HFFc6 (cell line): ENCODE results near the gene EPN2. TPM values are rescaled to one million over a fixed set of nuclear protein-coding genes. Genes with fewer than 3 reads are reported as not detected.

Source experiments
- DNase-seq: peaks from one replicate; pipeline ENCODE4 v3.0.0-alpha.2; 2018
- H3K27ac Mint-ChIP-seq: 2 replicates; pipeline ENCODE4 v1.8.0; 2020; ENCODE audit warnings: mild to moderate bottlenecking, mixed read lengths
- H3K27me3 Mint-ChIP-seq: 2 replicates; pipeline ENCODE4 v1.8.0; 2021; ENCODE audit warnings: mild to moderate bottlenecking, moderate library complexity, mixed read lengths; ENCODE audit not compliant: insufficient read depth
- H3K36me3 Mint-ChIP-seq: 2 replicates; pipeline ENCODE4 v1.8.0; 2021; ENCODE audit warnings: low read depth, mixed read lengths
- H3K4me1 Mint-ChIP-seq: 2 replicates; pipeline ENCODE4 v1.8.0; 2020; ENCODE audit warnings: low read depth, mixed read lengths
- H3K4me3 Mint-ChIP-seq: 2 replicates; pipeline ENCODE4 v1.8.0; 2020; ENCODE audit warnings: mild to moderate bottlenecking, moderate library complexity, mixed read lengths
- H3K9me3 Mint-ChIP-seq: 2 replicates; pipeline ENCODE4 v1.8.0; 2020; ENCODE audit warnings: mild to moderate bottlenecking, mixed read lengths
- total RNA-seq, 6 experiments: library from RNA; stranded (reverse); fragmentation: NEBNext Ultra II Directional; extraction: Animal tissue kit (Norgen Biotek cat#: 25700); gene quantifications; 2 replicates in 1 of 6; 3 replicates in 5 of 6; pipeline ENCODE4 v1.2.3, GENCODE V29; 2021
- TF ChIP-seq, protein P1 (sequence below): fragments of 200-600 bp; sonication (generic); IDR thresholded peaks from 2 replicates; pipeline ENCODE4 v1.5.0; 2021; ENCODE audit warnings: antibody characterized with exemption, mild to moderate bottlenecking

EPN2 gene
- total RNA-seq, 6 experiments from 2014 or later, result 40.1 to 47.4 (median 42.7) TPM

DNA sequence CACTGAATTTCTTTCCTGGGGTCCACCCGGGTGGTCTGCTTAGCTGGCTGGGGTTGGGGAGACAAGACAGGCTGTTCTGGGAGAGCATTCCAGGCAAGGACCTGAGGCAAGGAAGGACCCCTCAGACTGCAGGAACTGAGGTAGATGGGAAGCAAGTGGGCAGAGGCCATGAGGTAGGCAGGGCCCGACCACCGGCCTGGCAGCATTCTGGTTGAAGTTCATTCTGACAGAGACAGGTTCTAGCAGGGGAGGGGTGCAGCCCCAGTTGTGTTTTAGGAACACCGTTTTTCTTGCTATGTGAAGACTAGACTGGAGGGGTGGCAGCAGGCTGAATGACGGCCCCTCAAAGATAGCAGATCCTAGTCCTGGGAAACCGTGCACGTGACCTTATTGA is 107.9 kb downstream of the EPN2 start:
- no peak overlapping the region for H3K4me3 Mint-ChIP-seq
- H3K36me3 Mint-ChIP-seq, result no peaks in the 10 kb centered on the region
- H3K9me3 Mint-ChIP-seq, result no peaks in the 10 kb centered on the region
- TF ChIP-seq, protein P1, sequence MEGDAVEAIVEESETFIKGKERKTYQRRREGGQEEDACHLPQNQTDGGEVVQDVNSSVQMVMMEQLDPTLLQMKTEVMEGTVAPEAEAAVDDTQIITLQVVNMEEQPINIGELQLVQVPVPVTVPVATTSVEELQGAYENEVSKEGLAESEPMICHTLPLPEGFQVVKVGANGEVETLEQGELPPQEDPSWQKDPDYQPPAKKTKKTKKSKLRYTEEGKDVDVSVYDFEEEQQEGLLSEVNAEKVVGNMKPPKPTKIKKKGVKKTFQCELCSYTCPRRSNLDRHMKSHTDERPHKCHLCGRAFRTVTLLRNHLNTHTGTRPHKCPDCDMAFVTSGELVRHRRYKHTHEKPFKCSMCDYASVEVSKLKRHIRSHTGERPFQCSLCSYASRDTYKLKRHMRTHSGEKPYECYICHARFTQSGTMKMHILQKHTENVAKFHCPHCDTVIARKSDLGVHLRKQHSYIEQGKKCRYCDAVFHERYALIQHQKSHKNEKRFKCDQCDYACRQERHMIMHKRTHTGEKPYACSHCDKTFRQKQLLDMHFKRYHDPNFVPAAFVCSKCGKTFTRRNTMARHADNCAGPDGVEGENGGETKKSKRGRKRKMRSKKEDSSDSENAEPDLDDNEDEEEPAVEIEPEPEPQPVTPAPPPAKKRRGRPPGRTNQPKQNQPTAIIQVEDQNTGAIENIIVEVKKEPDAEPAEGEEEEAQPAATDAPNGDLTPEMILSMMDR, result no peak
- DNase-seq, result no peak
- peaks cover 41% of the 10 kb centered on the region for H3K4me1 Mint-ChIP-seq
- peaks cover 2% of the 10 kb centered on the region; the same call in 1 of the 2 replicates for H3K27me3 Mint-ChIP-seq
- no peak overlapping the region for H3K27ac Mint-ChIP-seq

DNA sequence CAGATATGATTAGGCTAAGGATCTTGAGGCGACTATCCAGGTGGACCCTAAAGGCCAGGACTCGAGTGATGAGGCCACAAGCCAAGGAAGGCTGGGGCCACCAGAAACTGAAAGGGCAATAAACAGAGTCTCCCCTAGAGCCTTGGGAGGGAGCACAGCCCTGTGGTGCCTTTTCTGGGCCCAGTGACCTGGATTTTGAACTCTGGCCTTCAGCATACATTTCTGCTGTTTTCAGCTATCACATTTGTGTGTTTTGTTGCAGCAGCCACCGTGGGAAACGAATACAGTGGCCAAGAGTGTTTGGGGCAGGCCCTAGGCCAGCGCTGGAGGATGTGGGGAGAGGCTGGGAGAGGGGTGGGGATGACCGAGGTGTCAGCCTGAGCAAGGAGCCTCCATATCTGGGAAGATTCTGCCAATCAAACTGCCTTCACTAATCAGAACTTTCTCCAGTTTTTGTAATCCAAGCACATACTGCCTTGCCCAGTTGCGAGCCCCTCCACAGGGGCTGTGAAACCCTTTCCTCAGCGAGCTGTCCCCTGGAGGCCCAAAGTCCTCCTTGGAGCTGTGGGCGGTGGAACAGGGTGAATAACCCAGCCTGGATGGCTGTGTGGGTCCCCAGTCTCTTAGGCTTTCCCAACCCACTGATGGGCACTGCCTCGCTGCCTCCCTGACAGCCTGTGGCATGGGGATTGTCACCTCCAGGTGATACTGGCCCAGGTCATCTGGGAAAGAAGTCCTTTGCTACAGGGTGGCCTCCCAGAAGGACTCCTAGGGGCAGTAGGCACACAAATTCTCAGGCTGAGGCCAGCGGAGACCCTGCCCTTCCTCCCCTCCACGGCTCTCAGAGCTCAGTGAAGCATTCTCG is 108.6 kb downstream of the EPN2 start:
- no peaks in the 10 kb centered on the region for H3K9me3 Mint-ChIP-seq

DNA sequence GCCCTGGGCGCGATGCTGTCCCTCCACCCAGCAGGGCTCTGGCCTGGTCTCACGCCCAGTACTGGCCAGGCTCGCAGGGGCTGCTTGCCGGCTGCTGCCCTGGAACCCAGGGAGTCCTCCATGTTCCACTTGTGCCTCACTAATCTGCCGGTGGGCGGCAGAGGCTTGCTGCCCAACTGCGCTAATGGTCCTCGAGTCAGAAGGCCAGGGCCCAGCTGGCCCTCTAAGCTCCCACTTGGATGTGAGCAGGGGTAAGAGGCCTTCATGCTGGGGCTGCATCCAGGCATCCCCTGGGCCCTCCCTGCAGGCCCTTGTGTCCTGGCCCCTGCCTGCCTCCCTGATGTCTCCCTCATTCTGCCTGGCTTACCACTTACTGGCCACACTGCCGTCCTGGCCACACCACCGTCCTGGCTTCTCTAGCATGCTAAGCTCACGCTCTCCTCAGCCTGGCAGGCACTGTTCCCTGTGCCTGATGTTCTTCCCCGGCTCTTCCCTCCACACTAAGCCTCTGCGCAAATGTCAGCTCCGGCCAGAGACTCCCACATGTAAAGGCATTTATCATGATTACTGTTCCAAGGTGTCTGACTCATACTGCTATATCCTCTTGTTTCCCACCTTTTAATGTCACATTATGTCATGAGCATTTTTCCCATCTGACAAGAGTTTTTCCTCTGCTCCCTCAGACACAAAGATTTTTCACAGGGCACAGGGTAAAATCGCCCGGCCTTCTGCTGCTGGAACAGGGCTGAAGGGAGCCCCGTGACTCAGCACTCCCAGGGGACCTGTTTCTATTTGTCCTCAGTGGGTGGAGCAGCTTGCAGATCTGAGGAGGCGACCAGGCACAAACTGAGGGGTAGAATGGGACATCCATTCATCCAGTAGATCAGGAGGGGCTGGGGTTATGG is 109.4 kb downstream of the EPN2 start:
- H3K4me3 Mint-ChIP-seq, result peak overlapping the region; percentile 54
- peak; percentile 81 for DNase-seq
- H3K27ac Mint-ChIP-seq, result peak overlapping the region; percentile 92
- TF ChIP-seq, protein P1, result no peak
- H3K27me3 Mint-ChIP-seq, result peaks cover 2% of the 10 kb centered on the region; the same call in 1 of the 2 replicates
- H3K4me1 Mint-ChIP-seq, result peaks cover 34% of the 10 kb centered on the region
- H3K36me3 Mint-ChIP-seq, result no peaks in the 10 kb centered on the region
- H3K9me3 Mint-ChIP-seq, result no peaks in the 10 kb centered on the region

More for the DNA sequence above, 108.6 kb downstream of the EPN2 start:
- Mint-ChIP-seq H3K4me3 (no peak overlapping the region), H3K27ac (peak overlapping the region; percentile 92; the same call in 1 of the 2 replicates), H3K36me3 (no peaks in the 10 kb centered on the region), H3K27me3 (peaks cover 2% of the 10 kb centered on the region; the same call in 1 of the 2 replicates), H3K4me1 (peaks cover 41% of the 10 kb centered on the region)
- no peak for DNase-seq
- TF ChIP-seq, protein P1, result no peak

DNA sequence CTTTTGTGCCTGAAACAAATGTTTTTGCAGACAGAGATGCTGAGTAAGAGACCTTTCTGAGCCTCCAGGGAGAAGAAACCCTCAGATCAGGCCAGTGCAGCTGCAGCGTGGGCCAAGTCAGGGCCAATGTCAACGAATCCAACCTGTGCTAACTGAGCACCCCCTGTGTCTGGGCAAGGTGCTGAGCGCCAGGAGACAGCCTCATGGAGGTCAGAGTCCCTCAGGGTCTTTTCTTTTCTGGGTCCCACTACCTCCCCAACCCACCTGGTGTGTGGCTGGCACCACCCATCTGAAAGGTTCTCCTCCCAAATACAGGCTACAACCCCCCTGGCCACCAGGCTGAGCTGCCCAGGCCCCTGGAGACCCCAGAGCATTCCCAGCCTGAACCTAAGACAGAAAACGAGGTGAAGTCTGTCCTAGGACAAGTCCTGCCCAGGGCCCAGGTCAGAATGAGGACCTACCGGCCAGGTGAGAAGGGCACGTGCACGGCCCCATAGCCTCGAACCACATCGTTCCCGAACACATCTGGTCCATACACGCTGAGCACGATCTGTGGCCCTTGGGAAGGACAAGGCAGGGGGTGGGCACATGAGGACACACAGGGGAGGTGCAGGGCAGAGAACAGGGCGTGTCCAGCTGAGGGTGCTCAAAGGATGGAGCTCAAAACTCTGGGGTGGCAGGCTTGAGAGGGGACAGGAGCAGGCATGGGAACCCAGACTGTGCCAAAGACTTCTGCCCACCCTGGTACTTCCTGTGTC is 110.3 kb downstream of the EPN2 start:
- DNase-seq, result no peak
- TF ChIP-seq, protein P1, result no peak
- Mint-ChIP-seq H3K9me3 (no peaks in the 10 kb centered on the region), H3K36me3 (no peaks in the 10 kb centered on the region), H3K27ac (peak overlapping the region; percentile 92), H3K27me3 (peaks cover 2% of the 10 kb centered on the region; the same call in 1 of the 2 replicates), H3K4me3 (peak overlapping the region; percentile 54), H3K4me1 (peaks cover 26% of the 10 kb centered on the region)

DNA sequence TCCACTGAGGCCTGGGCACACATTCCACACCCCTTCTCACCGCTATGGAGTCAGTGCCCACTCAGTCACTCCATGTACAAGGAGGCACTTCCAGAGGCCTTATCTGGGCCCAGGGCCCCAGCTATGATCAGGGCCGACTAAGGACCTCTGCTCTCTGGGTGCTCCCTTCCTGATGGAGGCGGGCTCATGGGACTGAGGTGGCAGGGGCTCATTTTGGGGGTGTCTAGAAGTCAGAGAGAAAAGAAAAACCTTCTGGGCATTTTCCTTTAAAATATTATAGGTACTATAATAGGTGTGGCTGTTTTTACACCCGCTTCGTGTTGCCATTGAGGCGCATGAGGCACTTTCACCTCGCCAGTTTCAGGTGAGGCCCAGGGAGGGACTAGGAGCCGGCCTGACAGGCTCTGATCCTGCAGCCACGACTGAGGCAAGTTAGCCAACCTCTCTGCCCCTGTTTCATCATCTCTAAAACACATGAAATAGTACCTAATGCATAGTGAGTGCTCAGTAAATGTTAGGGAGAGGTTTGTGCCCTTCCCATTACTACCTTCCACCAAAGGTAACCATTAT is 111.0 kb downstream of the EPN2 start:
- Mint-ChIP-seq H3K9me3 (no peaks in the 10 kb centered on the region), H3K36me3 (no peaks in the 10 kb centered on the region), H3K27me3 (peaks cover 2% of the 10 kb centered on the region; the same call in 1 of the 2 replicates), H3K4me3 (no peak overlapping the region), H3K27ac (peak overlapping the region; percentile 92; the same call in 1 of the 2 replicates), H3K4me1 (peaks cover 26% of the 10 kb centered on the region)
- DNase-seq, result no peak
- TF ChIP-seq, protein P1, result no peak
